HG02884 (cell line): ENCODE data around the gene PRKN.

Experiments
- ATAC-seq: cut with Tn5 transposase; IDR thresholded peaks from one replicate; pipeline ENCODE4 v1.9.1; 2021; ENCODE audit warnings: mild to moderate bottlenecking, moderate library complexity; ENCODE audit not compliant: unreplicated experiment

Gene PRKN

DNA sequence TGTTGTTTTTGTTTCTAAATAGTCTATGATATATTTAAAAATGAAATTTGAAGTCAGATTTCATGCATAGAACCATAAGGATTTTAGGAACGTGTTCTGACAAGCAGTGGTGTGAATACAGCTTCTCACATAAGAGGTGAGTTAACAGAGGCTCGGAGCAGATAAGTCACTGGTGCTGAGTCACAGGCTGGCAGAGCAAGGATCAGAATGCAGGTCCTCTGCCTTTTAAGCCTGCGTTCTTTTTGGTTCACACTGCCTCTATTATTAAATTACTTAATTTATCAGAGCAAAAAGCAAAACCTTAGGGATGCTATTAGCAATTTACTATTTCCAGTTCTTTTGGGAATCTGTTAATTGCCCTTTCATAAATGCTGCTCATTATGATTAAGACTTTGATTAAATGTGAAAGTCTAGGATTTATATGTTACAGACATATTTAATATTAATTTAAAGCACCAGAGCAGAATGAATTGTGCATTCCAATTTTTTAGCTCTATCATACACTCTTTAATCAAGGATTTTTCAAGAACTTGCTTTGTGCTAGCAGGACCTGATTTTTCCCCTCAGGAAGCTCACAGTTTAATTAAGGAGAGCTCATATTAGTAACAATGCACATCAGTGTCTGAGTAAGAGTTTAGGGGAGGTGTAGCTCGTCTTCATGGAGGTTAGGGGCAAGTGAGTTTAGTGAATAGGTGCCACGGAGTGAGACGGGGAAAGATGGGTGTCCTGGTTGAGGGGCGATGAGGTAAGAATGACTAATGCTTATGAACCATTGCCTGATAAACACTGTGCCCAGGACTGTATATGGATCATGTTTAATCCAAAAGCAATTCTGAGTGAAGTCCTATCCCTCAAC lies 1241.0 kb downstream of the PRKN start:
- no peak for ATAC-seq

- no peak for ATAC-seq
Measured at GRCh38 chr6:161482517-161482858, 1245.1 kb downstream of the PRKN start.

DNA sequence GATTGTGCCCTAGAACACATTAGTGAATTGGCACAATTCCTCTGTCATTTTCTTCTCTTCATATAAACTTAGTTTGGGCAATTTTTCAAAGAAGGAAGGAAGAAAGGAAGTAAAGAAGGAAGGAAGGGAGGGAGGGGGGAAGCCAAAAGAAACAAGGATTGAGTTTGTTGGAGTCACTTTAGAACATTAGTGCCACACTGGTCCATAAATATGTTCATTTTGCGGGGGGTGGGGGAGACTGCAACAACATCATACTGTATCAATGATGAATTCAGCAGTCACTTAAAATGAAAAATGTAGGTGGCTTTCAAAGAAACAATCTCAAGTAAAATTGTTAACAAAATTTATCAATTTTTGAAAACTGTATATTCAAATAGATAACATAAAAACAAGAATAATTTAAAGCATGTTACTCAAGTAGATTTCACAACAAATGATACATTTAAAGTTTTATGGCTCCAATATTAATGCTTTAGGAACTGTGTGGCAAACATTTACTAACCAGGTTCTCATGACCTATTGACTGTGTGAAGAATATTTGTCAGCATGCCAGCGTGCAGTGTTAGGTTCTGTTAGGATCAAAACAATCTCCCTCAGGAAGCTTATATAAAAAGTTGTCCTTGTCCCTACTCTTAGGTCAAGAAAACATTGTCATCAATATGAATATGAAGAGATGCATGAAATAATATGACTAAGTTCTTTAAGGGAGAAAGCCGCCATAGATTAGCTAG lies 1245.6 kb downstream of the PRKN start:
- no peak for ATAC-seq

GRCh38 chr6:161480421-161481155 lies 1247.0 kb downstream of the PRKN start:
- no peak for ATAC-seq

GRCh38 chr6:161479376-161479775 lies 1248.2 kb downstream of the PRKN start:
- ATAC-seq = no peak

- no peak for ATAC-seq
Measured at GRCh38 chr6:161477876-161478425, 1249.6 kb downstream of the PRKN start.

GRCh38 chr6:161476711-161477110 lies 1250.9 kb downstream of the PRKN start:
- ATAC-seq = no peak

DNA sequence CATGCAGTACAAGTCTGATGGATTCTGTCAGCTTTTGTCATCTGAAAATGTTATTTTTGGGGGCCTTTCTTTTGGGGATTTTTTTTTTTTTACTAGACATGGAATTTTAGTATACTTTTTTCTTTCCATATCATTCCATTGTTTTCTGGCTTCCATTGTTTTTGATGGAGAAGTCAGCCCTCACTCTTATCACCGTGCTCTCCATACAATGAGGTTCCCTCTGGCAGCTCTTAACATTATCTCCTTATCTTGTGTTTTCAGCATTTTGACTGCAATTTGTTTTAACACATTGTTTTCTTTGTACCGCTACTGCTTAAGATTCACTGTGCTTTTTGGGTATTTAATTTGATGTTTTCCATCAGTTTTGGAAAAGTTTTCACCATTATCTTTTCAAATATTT lies 1262.2 kb downstream of the PRKN start:
- ATAC-seq = no peak

- no peak for ATAC-seq
Measured at GRCh38 chr6:161463071-161463470, 1264.5 kb downstream of the PRKN start.

GRCh38 chr6:161462148-161462547 lies 1265.4 kb downstream of the PRKN start:
- no peak for ATAC-seq

DNA sequence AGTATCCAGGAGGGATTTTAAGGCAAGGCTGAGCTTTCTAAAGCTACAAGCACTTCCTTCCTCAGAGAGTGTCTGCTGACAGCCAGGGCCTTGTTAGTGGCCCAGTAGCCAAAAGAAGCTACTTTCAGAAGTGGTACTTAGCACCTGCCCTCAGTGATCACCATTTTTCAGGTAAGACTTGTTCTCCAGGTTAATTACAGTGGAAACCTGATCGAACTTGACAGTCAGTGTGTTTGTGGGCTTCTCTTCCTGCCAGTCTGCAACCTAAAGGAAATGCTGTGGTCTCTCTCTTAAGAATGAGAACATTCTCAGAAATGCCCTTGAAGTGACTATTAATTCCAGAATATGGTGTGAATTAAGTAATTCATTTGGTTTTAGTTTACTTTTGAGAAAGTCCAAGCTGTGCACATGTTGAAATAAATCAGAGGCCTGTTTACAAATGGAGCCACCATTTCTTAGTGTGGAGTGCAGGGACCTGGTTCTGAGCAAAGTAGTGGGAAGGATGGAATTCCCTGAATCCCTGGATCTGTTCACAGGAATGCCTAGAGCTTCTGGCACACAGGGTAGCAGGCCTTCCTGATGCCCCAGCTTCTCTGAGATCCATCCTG lies 1268.5 kb downstream of the PRKN start:
- no peak for ATAC-seq

DNA sequence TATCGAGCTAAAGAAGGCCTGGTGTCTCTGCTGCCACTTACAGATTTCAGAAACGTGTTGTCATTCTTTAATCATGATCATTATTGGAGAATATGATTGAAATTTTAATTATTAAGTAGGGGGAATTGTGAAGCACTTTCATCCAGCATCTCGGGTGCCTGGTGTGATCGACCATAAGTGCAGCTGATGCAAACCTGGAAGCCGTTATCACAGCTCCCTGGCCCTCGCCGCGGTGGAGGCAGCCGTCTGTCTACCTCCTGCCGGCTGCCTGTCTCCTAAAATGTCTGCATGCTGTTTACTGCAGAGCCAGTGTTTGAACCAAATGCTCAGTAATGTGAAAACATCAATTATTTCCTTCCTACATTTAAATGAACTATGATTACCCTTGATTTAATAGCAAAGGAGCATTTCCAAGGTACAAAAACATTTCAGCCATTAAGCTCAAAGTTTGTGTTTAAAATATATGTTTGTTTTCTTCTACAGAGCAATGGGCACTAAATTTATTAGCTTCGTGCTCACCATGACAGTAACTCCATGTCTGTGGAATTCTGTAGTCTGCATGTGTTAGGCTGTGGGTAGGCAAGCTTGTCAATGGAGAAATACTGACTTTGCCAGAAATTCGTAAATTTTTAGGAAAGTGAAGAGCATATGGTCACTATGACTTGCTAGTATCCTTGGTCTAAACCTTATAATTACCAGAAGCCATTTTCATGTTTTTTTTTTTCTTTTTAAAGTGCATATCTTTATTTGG lies 1269.2 kb downstream of the PRKN start:
- ATAC-seq = no peak

DNA sequence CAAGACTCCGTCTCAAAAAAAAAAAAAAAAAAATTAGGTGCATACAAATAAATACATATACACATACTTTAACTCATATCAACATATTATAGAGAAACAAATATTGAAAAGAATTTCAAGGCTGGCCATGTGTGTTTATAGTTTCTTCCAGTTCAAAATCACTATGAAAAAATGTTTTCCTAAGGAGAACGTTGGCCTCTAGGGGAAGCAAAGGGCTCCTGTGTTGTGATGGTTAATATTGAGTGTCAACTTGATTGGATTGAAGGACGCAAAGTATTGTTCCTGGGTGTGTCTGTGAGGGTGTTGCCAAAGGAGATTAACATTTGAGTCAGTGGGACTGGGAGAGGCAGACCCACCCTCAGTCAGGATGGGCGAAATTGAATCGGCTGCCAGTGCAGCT lies 1271.7 kb downstream of the PRKN start:
- ATAC-seq = no peak

DNA sequence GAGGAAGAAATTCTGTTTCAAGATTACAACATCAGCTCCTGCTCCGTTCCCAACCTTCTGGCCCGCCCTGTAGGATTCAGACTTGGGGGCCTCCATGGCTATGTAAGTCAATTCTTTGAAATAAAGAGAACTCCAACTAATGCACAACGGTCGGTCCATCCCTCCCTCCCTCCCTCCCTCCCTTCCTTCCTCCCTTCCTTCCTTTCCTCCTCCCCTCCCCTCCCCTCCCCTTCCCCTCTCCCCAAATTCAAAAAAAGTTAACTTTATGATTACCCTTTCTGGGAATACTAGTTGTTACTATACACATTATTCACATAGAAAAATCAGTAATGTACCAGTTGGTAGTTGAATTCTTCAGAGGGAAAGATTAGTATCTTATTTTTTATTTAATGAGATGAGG lies 1274.0 kb downstream of the PRKN start:
- no peak for ATAC-seq

DNA sequence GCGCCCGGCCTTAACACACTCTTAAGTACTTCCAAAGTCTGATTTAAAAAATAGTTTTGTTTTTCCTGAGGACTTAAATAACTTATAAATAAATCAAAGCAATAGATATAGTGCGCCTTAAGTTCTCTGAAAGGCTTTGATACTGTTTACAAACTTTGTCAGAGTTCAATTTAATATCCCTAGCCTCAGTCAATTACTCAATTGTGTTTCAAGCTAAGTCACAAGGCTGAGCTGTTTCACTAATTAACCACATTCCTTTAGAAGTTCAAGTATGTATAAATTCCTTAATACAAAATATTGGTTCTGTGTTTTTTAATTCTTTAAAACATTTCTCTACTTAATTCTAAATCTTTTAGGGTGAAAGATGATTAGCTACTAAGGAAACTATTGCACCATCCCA lies 1275.3 kb downstream of the PRKN start:
- no peak for ATAC-seq

GRCh38 chr6:161449521-161449920 lies 1278.0 kb downstream of the PRKN start:
- ATAC-seq = no peak

- no peak for ATAC-seq
Measured at GRCh38 chr6:161446949-161447348, 1280.6 kb downstream of the PRKN start.

DNA sequence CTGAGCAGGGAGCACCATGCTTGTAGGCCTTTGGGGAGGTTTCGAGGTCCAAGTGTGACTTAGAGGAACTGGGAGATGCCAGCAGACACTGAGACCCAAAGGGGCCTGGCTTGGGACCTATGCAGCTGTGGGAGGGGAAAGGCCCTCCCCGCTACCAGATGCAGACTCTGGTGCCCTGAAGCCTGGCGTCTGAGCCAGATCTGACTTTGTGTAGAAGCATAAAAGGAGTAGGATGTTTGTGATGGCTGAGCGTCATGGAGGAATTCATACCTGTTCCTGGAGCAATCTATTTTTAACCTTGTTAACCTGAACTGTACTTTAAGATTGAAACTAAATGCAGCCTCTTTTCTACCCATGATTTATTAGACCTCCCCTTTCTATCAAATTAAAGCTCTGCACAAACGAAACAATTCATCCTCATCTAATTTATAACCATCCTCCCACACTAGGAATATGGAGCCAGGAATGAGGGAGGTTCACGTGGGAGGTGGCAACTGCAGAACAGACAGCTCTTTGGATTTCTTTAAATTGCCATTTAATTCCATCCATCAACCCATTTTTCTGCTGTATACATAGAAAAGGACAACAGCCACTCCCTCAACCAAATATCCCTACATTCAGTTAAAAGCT lies 1281.2 kb downstream of the PRKN start:
- ATAC-seq = no peak

- no peak for ATAC-seq
Measured at GRCh38 chr6:161445021-161445799, 1282.4 kb downstream of the PRKN start.
